Cardiac septum (tissue), 1 donor: Measurements from ENCODE around the gene GALNT9. TPM values are rescaled to one million over a fixed set of nuclear protein-coding genes. Genes with fewer than 3 reads are reported as not detected.

ENCODE experiments used
- DNase-seq: peaks from one replicate; pipeline ENCODE4 v3.0.0-alpha.2; 2020; ENCODE audit warnings: low spot score
- intact Hi-C: fragments of 100-400 bp; cut with DNase I; formaldehyde crosslinking; loops from one replicate; pipeline ENCODE4 v1.14.0; 2022
- total RNA-seq: library from RNA; stranded (reverse); fragmentation: NEBNext Ultra II Directional; extraction: Animal tissue kit (Norgen Biotek cat#: 25700); gene quantifications from one replicate; pipeline ENCODE4 v1.2.1, GENCODE V29; 2021
- donor health status: DM: no; HTN: no; CAD: no.

The GALNT9 gene
- total RNA-seq, 1 donor from 2014 or later = not detected

GRCh38 chr12:132170637-132171292, 158.6 kb downstream of the GALNT9 start:
- DNase-seq = no peak
- intact Hi-C loops = no loop called here

- no peak for DNase-seq
Measured at GRCh38 chr12:132170094-132170636, 159.2 kb downstream of the GALNT9 start.

GRCh38 chr12:132169376-132169775, 160.0 kb downstream of the GALNT9 start:
- intact Hi-C loops = no loop called here
- DNase-seq = no peak

More at GRCh38 chr12:132170094-132170636, 159.2 kb downstream of the GALNT9 start:
- intact Hi-C loops = no loop called here

DNA sequence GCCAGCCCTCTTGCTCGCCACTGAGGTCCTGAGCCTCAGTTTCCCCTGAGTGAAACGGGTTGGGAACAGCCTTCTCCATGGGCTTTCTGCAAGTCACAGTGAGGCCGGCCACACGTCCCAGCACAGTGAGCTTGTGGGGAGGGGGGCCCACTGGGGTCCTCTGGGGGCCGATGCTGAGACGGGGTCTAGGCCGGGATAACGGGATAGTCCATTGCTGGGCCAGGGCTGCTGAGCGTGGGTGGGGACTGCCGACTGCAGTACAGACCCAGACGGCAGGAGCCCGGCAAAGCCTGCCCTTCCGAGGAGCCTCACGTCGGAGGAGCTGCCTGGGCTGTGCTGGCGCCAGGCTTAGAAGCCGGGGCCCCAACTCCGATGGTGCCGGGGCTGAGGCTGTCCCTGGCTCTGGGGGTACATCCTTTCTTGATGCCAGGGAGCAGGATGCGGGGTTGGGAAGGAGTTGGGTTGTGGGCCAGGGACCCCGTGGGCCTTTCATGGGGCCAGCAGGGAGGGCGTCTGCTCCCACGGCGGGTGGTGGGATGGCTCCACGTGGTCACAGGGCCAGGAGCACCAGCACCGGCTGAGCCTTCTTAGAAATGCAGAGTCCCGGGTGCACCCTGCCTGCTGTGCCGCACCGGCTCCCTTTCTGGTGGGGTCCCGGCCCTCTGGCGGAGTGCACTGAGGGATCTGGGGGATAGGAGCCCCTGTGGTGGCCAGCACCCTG, 160.9 kb downstream of the GALNT9 start:
- intact Hi-C loops = no loop called here
- no peak for DNase-seq

DNA sequence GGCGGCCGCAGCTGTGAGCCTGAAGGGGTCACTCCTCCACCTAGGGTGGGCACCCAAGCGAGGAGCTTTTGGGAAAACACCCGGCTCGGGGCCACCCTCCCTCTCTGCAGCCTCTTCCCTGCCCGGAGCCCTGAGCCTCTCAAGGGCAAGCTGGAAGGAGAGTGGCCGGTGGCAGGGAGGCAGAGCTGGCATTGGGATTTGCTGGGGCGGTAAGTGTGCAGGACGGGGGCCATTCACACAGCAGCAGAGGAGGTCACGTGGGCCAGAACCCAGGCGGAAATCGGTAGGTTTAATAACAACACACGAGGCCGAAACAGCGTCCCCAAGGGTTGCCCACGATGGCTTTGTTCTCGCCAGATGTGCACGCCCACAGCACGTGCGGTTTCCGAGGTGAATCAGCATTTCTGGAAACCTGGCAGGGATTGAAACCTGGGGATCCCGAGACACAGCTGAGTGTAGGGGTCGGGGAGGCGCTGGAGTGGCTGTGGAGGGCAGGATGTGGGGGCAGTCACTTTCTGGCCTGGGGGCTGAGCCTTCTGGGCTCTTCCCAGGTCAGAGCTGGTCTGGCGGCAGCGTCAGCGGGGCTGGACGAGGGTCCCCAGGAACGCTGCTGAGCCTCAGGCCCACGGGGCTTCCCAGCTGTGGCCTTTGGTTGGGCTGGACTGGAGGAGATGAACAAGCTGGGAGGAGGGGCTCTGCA, 161.6 kb downstream of the GALNT9 start:
- no peak for DNase-seq

DNA sequence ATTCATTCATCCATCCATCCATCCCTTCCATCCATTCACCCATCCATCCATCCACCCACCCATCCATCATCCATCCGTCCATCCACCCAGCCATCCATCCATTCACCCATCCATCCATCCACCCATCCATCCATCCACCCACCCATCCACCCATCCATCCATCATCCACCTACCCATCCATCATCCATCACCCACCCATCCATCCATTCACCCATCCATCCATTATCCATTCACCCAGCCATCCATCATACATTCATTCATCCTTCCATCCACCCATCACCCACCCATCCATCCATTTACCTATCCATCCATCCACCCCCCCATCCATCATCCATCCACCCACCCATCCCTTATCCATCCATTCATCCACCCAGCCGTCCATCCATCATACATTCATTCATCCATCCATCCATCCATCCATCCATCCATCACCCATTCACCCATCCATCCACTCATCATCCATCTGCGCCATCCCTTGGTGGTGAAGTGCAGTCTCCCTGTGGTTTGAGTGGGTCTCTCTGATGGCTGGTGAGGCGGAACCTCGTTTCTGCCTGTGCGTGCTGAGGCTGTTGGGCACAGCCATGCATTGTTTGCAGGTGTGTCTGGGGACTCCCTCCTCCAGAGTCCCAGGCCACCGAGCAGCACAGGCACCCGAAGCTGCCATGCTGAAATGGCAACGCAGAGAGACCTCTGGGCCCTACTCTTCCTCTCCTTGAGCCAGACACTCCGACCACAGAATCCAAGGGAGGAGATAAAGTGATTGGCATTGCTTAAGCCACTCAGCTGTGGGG, 162.4 kb downstream of the GALNT9 start:
- intact Hi-C loops = no loop called here
- no peak for DNase-seq

More for the DNA sequence above, 161.6 kb downstream of the GALNT9 start:
- intact Hi-C loops = no loop called here

DNA sequence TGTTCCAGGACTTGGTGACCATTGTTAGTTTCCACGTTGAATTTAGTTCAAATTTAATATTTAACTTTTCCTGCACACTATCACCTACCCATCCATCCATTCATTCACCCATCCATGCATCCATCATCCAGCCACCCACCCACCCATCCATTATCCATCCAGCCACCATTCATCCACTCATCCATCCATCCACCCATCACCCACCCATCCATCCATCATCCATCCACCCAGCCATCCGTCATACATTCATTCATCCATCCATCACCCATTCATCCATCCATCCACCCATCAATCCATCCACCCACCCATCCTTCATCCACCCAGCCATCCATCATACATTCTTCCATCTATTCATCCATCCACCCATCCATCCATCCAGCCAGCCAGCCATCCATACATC, 163.3 kb downstream of the GALNT9 start:
- DNase-seq = no peak
- intact Hi-C loops = no loop called here

DNA sequence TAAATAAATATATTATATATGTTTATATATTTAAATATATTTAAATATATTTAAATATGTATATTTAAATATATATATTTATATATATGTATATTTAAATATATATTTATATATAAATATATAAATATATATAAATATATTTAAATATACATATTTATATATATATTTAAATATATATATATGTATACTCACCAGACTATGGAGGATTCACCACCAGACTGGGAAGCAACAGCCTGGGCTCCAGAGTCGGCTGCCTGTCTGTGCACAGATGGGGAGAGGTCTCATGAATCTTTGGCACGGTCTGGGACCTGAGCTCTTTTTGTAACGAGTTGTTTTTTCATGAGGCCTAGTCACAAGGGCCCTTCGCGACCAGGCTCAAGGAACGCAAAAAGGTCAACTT, 163.8 kb downstream of the GALNT9 start:
- no peak for DNase-seq
- intact Hi-C loops = no loop called here

DNA sequence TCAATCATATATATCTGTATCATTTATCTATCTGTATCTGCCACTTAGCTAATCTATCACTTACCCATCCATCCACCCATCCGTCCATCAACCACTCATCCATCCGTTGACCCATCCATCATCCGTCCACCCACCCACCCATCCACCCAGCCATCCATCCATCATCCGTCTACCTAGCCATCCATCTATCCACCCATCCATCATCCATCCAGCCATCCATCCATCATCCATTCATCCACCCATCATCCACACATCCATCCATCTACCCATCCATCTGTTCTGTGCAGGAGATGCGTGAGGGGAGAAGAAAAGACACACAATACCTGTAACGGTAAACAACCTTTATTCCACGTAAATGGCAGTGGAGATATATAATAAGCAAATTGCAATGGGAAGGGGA, 165.0 kb downstream of the GALNT9 start:
- no peak for DNase-seq
- intact Hi-C loops = no loop called here

- intact Hi-C loops = no loop called here
- DNase-seq = no peak
Measured at GRCh38 chr12:132163911-132164288, 165.5 kb downstream of the GALNT9 start.

- DNase-seq = no peak
- intact Hi-C loops = no loop called here
Measured at GRCh38 chr12:132163041-132163910, 166.1 kb downstream of the GALNT9 start.

DNA sequence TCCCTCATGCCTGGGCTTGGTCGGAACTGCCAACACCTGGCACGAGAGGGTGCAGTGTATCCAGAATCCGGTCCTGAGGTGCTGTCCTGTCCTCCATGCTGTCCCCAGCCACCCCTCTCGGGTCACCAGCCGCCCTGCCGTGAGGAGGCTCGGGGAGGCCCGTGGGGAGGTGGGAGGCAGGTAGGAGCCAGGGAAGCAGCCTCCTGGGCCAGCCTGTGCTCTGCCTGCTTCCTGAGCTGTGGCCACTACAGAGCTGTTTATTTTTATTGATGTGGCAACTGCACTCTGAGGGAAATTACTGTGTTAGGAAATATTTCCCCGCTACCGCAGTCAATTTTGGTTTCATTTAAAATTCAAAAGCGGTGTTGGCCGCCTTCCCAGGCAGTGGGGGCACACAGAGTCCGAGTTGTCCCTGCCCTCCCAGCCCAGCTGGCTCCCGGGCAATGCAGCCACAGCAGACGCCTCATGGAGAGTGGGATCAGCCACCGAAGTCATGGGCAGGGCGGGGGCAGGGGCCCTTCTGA, 166.8 kb downstream of the GALNT9 start:
- intact Hi-C loops = no loop called here
- no peak for DNase-seq

DNA sequence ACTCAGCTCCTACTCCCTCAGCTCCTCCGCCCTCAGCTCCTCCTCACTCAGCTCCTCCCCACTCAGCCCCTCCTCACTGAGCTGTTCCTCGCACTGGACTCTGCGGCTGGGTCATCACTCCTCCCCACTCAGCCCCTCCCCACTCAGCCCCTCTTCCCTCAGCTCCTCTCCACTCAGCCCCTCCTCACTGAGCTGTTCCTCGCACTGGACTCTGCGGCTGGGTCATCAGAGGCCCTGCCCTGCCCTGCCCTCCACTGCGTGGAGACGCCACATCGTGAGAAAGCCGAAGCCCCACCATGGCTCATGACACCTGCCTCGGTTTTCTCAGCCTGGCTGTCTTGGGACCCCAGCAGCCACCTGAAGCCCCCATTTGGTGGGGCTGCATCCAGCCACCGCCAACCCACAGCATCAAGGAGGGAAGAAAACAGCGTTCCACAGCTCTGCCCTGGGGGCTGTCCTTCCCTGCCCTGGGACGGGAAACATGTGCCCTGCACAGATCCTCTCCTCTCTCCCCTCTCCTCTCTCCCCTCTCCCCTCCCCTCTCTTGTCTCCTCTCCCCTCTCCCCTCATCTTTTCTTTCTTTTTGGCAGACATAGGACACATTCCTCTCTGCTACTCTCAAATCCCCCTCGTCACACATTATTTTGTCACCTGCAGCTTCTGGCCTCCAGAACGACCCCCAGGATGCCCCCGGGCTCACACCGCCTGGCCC, 167.4 kb downstream of the GALNT9 start:
- intact Hi-C loops = no loop called here
- no peak for DNase-seq

- intact Hi-C loops = no loop called here
- DNase-seq = no peak
Measured at GRCh38 chr12:132161036-132161781, 168.2 kb downstream of the GALNT9 start.

DNA sequence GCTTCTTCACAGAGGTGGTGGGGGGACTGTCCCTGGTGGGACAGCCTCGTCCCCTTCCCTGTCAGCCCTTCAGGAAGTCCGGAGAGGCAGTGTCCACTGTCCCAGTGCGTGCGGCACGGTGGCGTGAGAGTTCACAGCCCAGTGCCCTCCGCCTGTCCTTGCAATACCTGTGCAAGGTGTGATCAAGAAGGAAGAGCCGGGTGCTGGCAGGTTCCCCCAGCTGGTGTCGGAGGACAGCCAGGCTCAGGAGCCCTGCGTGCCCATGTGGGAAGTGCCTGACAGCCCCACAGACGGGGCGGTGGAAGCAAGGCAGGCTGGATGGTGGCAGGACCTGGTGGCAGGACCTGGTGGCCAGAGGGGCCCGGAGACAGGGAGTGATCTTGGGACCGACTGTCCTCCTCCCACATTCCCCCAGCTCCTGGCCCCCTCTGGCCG, 168.8 kb downstream of the GALNT9 start:
- DNase-seq = no peak
- intact Hi-C loops = no loop called here

DNA sequence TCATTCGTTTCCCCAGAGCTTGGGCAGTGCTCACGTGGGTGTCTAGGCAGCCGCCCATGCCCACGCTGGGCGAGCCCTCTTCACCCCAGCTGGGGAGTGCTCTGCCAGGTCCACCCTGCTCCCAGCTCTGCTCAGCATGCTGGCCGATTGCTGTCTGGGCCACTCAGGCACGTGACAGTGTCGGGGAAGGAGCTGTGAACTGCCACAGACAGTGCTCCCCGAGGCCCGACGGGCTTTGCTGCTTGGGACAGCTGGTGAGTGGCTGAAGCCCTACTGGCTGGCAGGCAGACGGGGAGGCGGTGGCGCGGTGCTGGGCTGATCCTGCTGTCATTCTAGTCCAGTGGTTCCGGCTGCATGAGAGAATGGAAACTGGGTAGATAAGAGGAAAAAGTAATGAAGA, 169.4 kb downstream of the GALNT9 start:
- intact Hi-C loops = no loop called here

DNA sequence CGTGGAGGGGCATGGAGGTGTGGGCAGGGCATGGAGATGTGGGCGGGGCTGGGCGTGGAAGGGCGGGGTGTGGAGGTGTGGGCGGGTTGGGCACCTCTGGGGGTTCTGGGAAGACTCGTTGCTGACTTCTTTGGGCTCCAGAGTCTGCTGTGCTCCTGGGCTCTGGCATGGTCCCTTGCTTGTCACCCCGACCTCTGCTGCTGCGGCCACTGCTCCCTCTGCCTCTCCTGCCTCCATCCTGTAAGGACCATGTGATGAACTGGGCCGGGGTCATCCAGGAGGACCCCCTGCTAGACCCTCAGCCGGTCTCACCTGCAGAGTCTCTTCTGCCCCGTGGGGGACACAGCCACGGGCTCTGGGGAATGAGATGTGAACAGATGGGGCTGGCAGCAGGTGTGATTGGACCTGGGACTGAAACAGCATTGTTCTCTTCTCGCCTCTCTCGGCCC, 169.8 kb downstream of the GALNT9 start:
- intact Hi-C loops = loop anchor here (10.0 kb wide), 3 partner anchors 255 to 455 kb away; partner anchors contain the start of genes LRCOL1 and P2RX2
- DNase-seq = no peak

More for the DNA sequence above, 169.4 kb downstream of the GALNT9 start:
- no peak for DNase-seq
